NK-92 (cell line): Measurements from ENCODE around the gene RAC3.

Experiments used
- DNase-seq: peaks from one replicate; lab custom pipeline; 2025; ENCODE audit not compliant: unreplicated experiment; lab: John Stamatoyannopoulos, UW

The RAC3 gene

GRCh38 chr17:82011617-82012187 lies 19.8 kb upstream of the RAC3 start:
- DNase-seq = no peak

GRCh38 chr17:82012261-82012639 lies 19.2 kb upstream of the RAC3 start:
- DNase-seq = no peak

GRCh38 chr17:82012640-82013295 lies 18.7 kb upstream of the RAC3 start:
- DNase-seq = no peak

GRCh38 chr17:82013341-82013740 lies 18.1 kb upstream of the RAC3 start:
- no peak for DNase-seq

GRCh38 chr17:82013772-82014321 lies 17.6 kb upstream of the RAC3 start:
- no peak for DNase-seq

- DNase-seq = no peak
Observed at GRCh38 chr17:82014432-82014831, 17.0 kb upstream of the RAC3 start.

GRCh38 chr17:82014971-82015310 lies 16.5 kb upstream of the RAC3 start:
- DNase-seq = no peak

- DNase-seq = no peak
Observed at GRCh38 chr17:82015311-82015971, 16.0 kb upstream of the RAC3 start.

GRCh38 chr17:82016061-82016874 lies 15.2 kb upstream of the RAC3 start:
- DNase-seq = no peak

GRCh38 chr17:82016875-82017459 lies 14.5 kb upstream of the RAC3 start:
- DNase-seq = no peak

GRCh38 chr17:82017612-82018151 lies 13.8 kb upstream of the RAC3 start:
- no peak for DNase-seq

- no peak for DNase-seq
Observed at GRCh38 chr17:82018152-82018988, 13.1 kb upstream of the RAC3 start.

GRCh38 chr17:82018989-82019689 lies 12.3 kb upstream of the RAC3 start:
- DNase-seq = no peak

- DNase-seq = no peak
Observed at GRCh38 chr17:82019690-82020571, 11.5 kb upstream of the RAC3 start.

- DNase-seq = no peak
Observed at GRCh38 chr17:82020572-82021106, 10.8 kb upstream of the RAC3 start.

- DNase-seq = no peak
Observed at GRCh38 chr17:82021107-82021899, 10.2 kb upstream of the RAC3 start.

- no peak for DNase-seq
Observed at GRCh38 chr17:82021900-82022309, 9.6 kb upstream of the RAC3 start.
